Ascending aorta (tissue), 2 donors: ENCODE results near the gene CEACAM6. TPM values are rescaled to one million over a fixed set of nuclear protein-coding genes. Genes with fewer than 3 reads are reported as not detected.
A peak's percentile ranks its signal among the peaks of the same experiment; 100 is the strongest.
"Not testable (repeated sequence)": the region's sequence is repeated elsewhere in the genome, so short reads cannot be mapped to it uniquely, and the experiment has no call there.

Experiments used
- DNase-seq, 2 donors: peaks; one replicate each; pipeline ENCODE4 v3.0.0-alpha.2; 2019; ENCODE audit warnings: low spot score in 2 of 2
- H3K27ac ChIP-seq, 2 donors: fragments of 200-600 bp; sonication (generic); one replicate each; pipeline ENCODE4 v1.5.1; 2016 to 2017; ENCODE audit warnings: mild to moderate bottlenecking in 1 of 2
- H3K27me3 ChIP-seq: fragments of 200-600 bp; sonication (generic); one replicate; pipeline ENCODE4 v1.5.1; 2017
- H3K36me3 ChIP-seq, 2 donors: fragments of 200-600 bp; sonication (generic); one replicate each; pipeline ENCODE4 v1.5.1; 2016
- H3K4me1 ChIP-seq, 2 donors: fragments of 200-600 bp; sonication (generic); one replicate each; pipeline ENCODE4 v1.5.1; 2016 to 2017; ENCODE audit warnings: mild to moderate bottlenecking in 1 of 2
- H3K4me3 ChIP-seq, 2 donors: fragments of 200-600 bp; sonication (generic); one replicate each; pipeline ENCODE4 v1.5.1; 2016 to 2017; ENCODE audit warnings: mild to moderate bottlenecking in 1 of 2
- H3K9me3 ChIP-seq, 2 donors: fragments of 200-600 bp; sonication (generic); one replicate each; pipeline ENCODE4 v1.5.1; 2016
- CTCF ChIP-seq, 3 experiments: fragments of 200-600 bp in 2 of 3; fragments of 450-650 bp in 1 of 3; sonication (generic) in 2 of 3; IDR thresholded peaks; one replicate each; pipeline ENCODE4 v1.5.1; 2016 to 2019; ENCODE audit warnings: antibody characterized with exemption in 3 of 3, mild to moderate bottlenecking in 1 of 3, moderate library complexity in 1 of 3
- intact Hi-C: fragments of 100-400 bp; cut with DNase I; formaldehyde crosslinking; loops from one replicate; pipeline ENCODE4 v1.15.1; 2023
- total RNA-seq: library from RNA; depleted of rRNA; stranded (reverse); fragments of >200 nt; gene quantifications from one replicate; pipeline ENCODE4 v1.1.0, GENCODE V29; 2016

CEACAM6 gene
- total RNA-seq, 1 donor from 2014 or later = not detected

- no peaks in the 10 kb centered on the region for H3K4me1 ChIP-seq
- intact Hi-C loops = no loop called here
- H3K27ac ChIP-seq = no peak overlapping the region
- no peak overlapping the region for H3K4me3 ChIP-seq
- no peak for TF ChIP-seq CTCF (IDR thresholded peaks at IDR 0.05)
- H3K9me3 ChIP-seq = no peaks in the 10 kb centered on the region
- no peaks in the 10 kb centered on the region for H3K36me3 ChIP-seq
- DNase-seq = no peak
- no peaks in the 10 kb centered on the region for H3K27me3 ChIP-seq
Measured at GRCh38 chr19:41784743-41785142, 29.4 kb downstream of the CEACAM6 start.

- H3K4me1 ChIP-seq = no peaks in the 10 kb centered on the region
- peak; percentile 28 to 64 (median 50) for TF ChIP-seq CTCF (IDR thresholded peaks at IDR 0.05)
- no peak overlapping the region for H3K27ac ChIP-seq
- H3K9me3 ChIP-seq = no peaks in the 10 kb centered on the region
- no peak for DNase-seq
- H3K4me3 ChIP-seq = no peak overlapping the region
- intact Hi-C loops = no loop called here
- H3K27me3 ChIP-seq = no peaks in the 10 kb centered on the region
- H3K36me3 ChIP-seq = no peaks in the 10 kb centered on the region
Measured at GRCh38 chr19:41785653-41786052, 30.3 kb downstream of the CEACAM6 start.

GRCh38 chr19:41787055-41787454, 31.7 kb downstream of the CEACAM6 start:
- H3K27me3 ChIP-seq = no peaks in the 10 kb centered on the region
- no peak overlapping the region for H3K4me3 ChIP-seq
- intact Hi-C loops = no loop called here

GRCh38 chr19:41788518-41788917, 33.2 kb downstream of the CEACAM6 start:
- DNase-seq, H3K4me3 ChIP-seq, H3K4me1 ChIP-seq, H3K36me3 ChIP-seq, intact Hi-C loops, H3K27me3 ChIP-seq, H3K27ac ChIP-seq, H3K9me3 ChIP-seq: not testable (repeated sequence)

More at GRCh38 chr19:41787055-41787454, 31.7 kb downstream of the CEACAM6 start:
- no peak overlapping the region for H3K27ac ChIP-seq
- no peak for TF ChIP-seq CTCF (IDR thresholded peaks at IDR 0.05)
- no peaks in the 10 kb centered on the region for H3K9me3 ChIP-seq
- H3K4me1 ChIP-seq = no peaks in the 10 kb centered on the region
- DNase-seq = no peak
- no peaks in the 10 kb centered on the region for H3K36me3 ChIP-seq

GRCh38 chr19:41789053-41789452, 33.7 kb downstream of the CEACAM6 start:
- H3K9me3 ChIP-seq, intact Hi-C loops, DNase-seq, H3K36me3 ChIP-seq, H3K27ac ChIP-seq, H3K4me3 ChIP-seq, H3K4me1 ChIP-seq, H3K27me3 ChIP-seq: not testable (repeated sequence)

- no peaks in the 10 kb centered on the region for H3K36me3 ChIP-seq
- no peak for DNase-seq
- H3K9me3 ChIP-seq = no peaks in the 10 kb centered on the region
- intact Hi-C loops = no loop called here
- H3K27ac ChIP-seq = no peak overlapping the region
- no peaks in the 10 kb centered on the region for H3K27me3 ChIP-seq
- TF ChIP-seq CTCF (IDR thresholded peaks at IDR 0.05) = peak in 2 of 3 experiments; percentile 7 to 40
- H3K4me1 ChIP-seq = no peaks in the 10 kb centered on the region
- H3K4me3 ChIP-seq = no peak overlapping the region
Measured at GRCh38 chr19:41792513-41793413, 37.4 kb downstream of the CEACAM6 start.
